ENCODE measurements around the gene SHISA9. TPM values are rescaled to one million over a fixed set of nuclear protein-coding genes. Genes with fewer than 3 reads are reported as not detected.
"Not testable (repeated sequence)": the region's sequence is repeated elsewhere in the genome, so short reads cannot be mapped to it uniquely, and the experiment has no call there.

The SHISA9 gene
- total and polyA plus RNA-seq, 12 donors: 0.04 to 0.96 (median 0.13) TPM; not detected in 3

- H3K4me3 ChIP-seq: no peak overlapping the region
- H3K4me1 ChIP-seq: no peaks in the 10 kb centered on the region
- no peak for TF ChIP-seq CTCF (IDR thresholded peaks at IDR 0.05)
- no peaks in the 10 kb centered on the region for H3K36me3 ChIP-seq
- H3K27ac ChIP-seq: no peak overlapping the region
- peaks cover 0 to 37% (median 0%) of the 10 kb centered on the region in 7 donors for H3K27me3 ChIP-seq
- WGBS, 2 donors: 25 to 40% methylated on average over 1 of the region's 1 CpG
- no peak for ATAC-seq
- no peaks in the 10 kb centered on the region for H3K9me3 ChIP-seq
- DNase-seq: no peak
- intact Hi-C loops (cut with DNase I): no loop called here
Measured at GRCh38 chr16:12917653-12918052, 16.3 kb downstream of the SHISA9 start.

GRCh38 chr16:12920739-12921138 lies 19.3 kb downstream of the SHISA9 start:
- Histone ChIP-seq H3K36me3 (no peaks in the 10 kb centered on the region), H3K27me3 (peaks cover 0 to 44% (median 3%) of the 10 kb centered on the region in 7 donors), H3K27ac (no peak overlapping the region), H3K4me1 (no peaks in the 10 kb centered on the region), H3K9me3 (no peaks in the 10 kb centered on the region), H3K4me3 (no peak overlapping the region)
- WGBS, 2 donors: 57 to 62% methylated on average over 4 of the region's 4 CpGs
- DNase-seq (no peak), ATAC-seq (no peak)
- no peak for TF ChIP-seq CTCF (IDR thresholded peaks at IDR 0.05)
- intact Hi-C loops (cut with DNase I): no loop called here

GRCh38 chr16:12923640-12924039 lies 22.2 kb downstream of the SHISA9 start:
- H3K4me3 ChIP-seq; H3K9me3 ChIP-seq; ATAC-seq; DNase-seq; H3K36me3 ChIP-seq; intact Hi-C loops (cut with DNase I); H3K27ac ChIP-seq; H3K4me1 ChIP-seq: not testable (repeated sequence)
- H3K27me3 ChIP-seq: peaks cover 0 to 35% (median 3%) of the 10 kb centered on the region in 7 donors
- WGBS, 2 donors: 82 to 88% methylated on average over 6 of the region's 6 CpGs

- no peaks in the 10 kb centered on the region for H3K4me1 ChIP-seq
- peaks cover 0 to 30% (median 3%) of the 10 kb centered on the region in 7 donors for H3K27me3 ChIP-seq
- H3K27ac ChIP-seq: no peak overlapping the region
- no peak for ATAC-seq
- WGBS, 2 donors: 73 to 79% methylated on average over 7 of the region's 7 CpGs
- no peak for TF ChIP-seq CTCF (IDR thresholded peaks at IDR 0.05)
- DNase-seq: no peak
- intact Hi-C loops (cut with DNase I): no loop called here
- H3K36me3 ChIP-seq: no peaks in the 10 kb centered on the region
- H3K4me3 ChIP-seq: no peak overlapping the region
- no peaks in the 10 kb centered on the region for H3K9me3 ChIP-seq
Measured at GRCh38 chr16:12925026-12925800, 23.8 kb downstream of the SHISA9 start.

- Histone ChIP-seq H3K9me3 (no peaks in the 10 kb centered on the region), H3K27ac (no peak overlapping the region), H3K27me3 (peaks cover 0 to 18% (median 3%) of the 10 kb centered on the region in 7 donors), H3K4me1 (no peaks in the 10 kb centered on the region), H3K4me3 (no peak overlapping the region), H3K36me3 (no peaks in the 10 kb centered on the region)
- DNase-seq: no peak
- WGBS, 2 donors: 79 to 81% methylated on average over 3 of the region's 3 CpGs
- TF ChIP-seq CTCF (IDR thresholded peaks at IDR 0.05): no peak
- intact Hi-C loops (cut with DNase I): no loop called here
- no peak for ATAC-seq
Measured at GRCh38 chr16:12927591-12927990, 26.2 kb downstream of the SHISA9 start.

Data from heart right ventricle (tissue), 16 donors.